ENCODE measurements around the gene FAM89B.

GRCh38 chr11:65586676-65587075 lies 14.3 kb downstream of the FAM89B start:
- TF ChIP-seq CTCF (IDR thresholded peaks at IDR 0.05; ENCODE audit: insufficient read depth, low read depth, low read length) (no peak), EZH2 (IDR thresholded peaks at IDR 0.05; ENCODE audit: insufficient read depth, low read length) (no peak)

All from astrocyte (in vitro differentiated cells and primary cell).